Duodenal mucosa (tissue), 2 donors: ENCODE measurements around the gene MAML2.

Experiments used
- H3K27ac ChIP-seq: one replicate; pipeline ENCODE4 v1.7.0; 2013; ENCODE audit warnings: low read depth, low read length
- H3K27me3 ChIP-seq, 2 donors: one replicate each; pipeline ENCODE4 v1.7.0; 2013; ENCODE audit warnings: low read length in 2 of 2, control low read depth in 1 of 2; ENCODE audit not compliant: insufficient read depth in 2 of 2, control insufficient read depth in 1 of 2
- H3K36me3 ChIP-seq, 2 donors: one replicate each; pipeline ENCODE4 v1.7.0; 2013; ENCODE audit warnings: low read length in 2 of 2, control low read depth in 1 of 2; ENCODE audit not compliant: insufficient read depth in 2 of 2, control insufficient read depth in 1 of 2
- H3K4me1 ChIP-seq, 2 donors: one replicate each; pipeline ENCODE4 v1.7.0; 2013; ENCODE audit warnings: low read length in 2 of 2, control low read depth in 1 of 2; ENCODE audit not compliant: insufficient read depth in 2 of 2, control insufficient read depth in 1 of 2
- H3K4me3 ChIP-seq, 2 donors: one replicate each; pipeline ENCODE4 v1.7.0; 2013; ENCODE audit warnings: low read length in 2 of 2, low read depth in 1 of 2
- H3K9ac ChIP-seq, 2 donors: one replicate each; pipeline ENCODE4 v1.7.0; 2013; ENCODE audit warnings: low read length in 2 of 2, low read depth in 1 of 2
- H3K9me3 ChIP-seq, 2 donors: one replicate each; pipeline ENCODE4 v1.7.0; 2013; ENCODE audit warnings: low read length in 2 of 2, control low read depth in 1 of 2; ENCODE audit not compliant: control insufficient read depth in 1 of 2

Gene MAML2

DNA sequence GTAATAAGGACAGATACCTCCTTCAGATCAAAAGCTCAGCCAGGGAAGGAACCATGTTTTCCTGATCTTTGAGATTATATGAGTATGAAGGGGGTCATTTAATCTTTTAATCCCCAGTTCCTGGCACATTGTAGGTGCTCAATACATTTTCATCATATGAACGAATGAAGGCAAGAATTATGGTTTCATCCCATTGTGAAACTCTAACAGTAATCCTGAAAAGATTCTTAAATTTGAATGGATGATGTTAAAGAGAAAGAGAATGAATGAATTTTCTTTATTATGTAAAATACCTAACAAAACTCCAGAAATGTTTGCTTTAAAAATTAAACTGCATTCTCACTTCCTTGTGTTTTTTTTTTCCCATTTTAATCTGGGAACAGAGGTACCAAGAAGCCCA lies 256.9 kb downstream of the MAML2 start:
- no peak overlapping the region for H3K27ac ChIP-seq
- no peaks in the 10 kb centered on the region for H3K9me3 ChIP-seq
- H3K36me3 ChIP-seq: no peaks in the 10 kb centered on the region
- H3K4me1 ChIP-seq: peaks cover 5 to 6% of the 10 kb centered on the region in 2 donors
- H3K27me3 ChIP-seq: no peaks in the 10 kb centered on the region
- H3K4me3 ChIP-seq: no peak overlapping the region
- no peak overlapping the region for H3K9ac ChIP-seq

DNA sequence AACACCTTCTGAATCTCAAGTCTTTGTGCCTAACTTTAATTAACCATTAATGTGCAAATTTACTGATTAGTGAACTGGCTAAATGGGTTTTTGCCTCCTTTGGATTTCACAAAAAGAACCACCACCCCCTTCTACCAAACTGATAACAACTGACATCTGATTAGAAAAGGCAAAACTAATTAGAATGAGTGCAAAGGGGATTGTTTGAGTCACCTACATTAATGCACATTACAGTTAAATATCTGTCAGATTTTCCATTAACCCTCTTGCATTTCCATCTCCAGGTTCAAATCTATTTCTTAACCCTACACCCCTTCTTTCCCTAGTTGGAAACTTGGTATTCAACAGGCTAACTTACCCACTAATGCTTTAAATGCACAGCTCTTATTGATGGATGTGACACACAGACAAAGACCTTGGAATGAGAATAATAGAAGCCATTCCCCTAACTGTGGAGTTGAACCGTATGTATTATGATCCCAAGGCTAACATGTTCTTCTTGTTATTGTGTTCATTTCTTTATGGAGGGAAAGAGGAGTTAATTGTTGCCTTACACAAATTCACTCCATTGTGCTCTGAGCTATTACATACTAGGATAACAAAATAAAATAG lies 257.6 kb downstream of the MAML2 start:
- no peaks in the 10 kb centered on the region for H3K36me3 ChIP-seq
- H3K9ac ChIP-seq: no peak overlapping the region
- H3K9me3 ChIP-seq: no peaks in the 10 kb centered on the region
- no peaks in the 10 kb centered on the region for H3K27me3 ChIP-seq
- H3K4me1 ChIP-seq: peaks cover under 1 to 1% of the 10 kb centered on the region in 2 donors
- H3K27ac ChIP-seq: no peak overlapping the region
- H3K4me3 ChIP-seq: no peak overlapping the region

DNA sequence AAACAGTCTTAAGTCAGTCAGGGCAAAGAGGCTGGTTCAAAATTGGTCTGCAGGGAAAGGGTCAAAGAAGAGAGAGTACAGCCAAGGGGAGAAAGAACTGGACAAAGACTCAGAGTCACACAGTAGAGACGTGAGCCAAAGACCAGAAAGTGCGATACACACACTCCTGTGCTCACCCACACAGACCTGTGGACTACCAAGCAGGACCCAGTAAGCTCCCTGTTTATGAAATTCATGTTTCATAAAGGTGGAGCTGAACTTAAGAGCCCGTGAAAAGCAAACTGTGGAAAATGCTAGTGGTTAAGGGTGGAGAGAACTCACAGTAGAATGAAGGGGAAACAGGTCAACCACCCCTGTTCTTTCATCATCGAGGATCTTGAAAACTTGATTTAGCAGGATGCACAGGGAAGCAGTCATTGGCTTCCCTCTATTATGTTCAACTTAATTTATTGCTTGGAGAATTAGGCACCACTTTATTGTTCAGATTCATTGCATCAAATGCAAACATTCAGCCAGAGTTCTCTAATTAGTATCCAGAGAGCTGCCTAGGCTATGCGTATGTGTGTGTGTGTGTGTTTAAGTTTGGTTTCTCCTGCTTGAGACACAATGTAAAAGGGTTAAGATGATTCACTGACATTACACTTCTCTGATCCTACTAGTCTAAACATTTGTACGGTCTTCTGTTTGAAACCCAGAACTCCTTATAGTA lies 258.2 kb downstream of the MAML2 start:
- Histone ChIP-seq H3K9ac (no peak overlapping the region), H3K4me3 (no peak overlapping the region), H3K36me3 (no peaks in the 10 kb centered on the region), H3K9me3 (no peaks in the 10 kb centered on the region), H3K27ac (no peak overlapping the region), H3K27me3 (no peaks in the 10 kb centered on the region), H3K4me1 (no peaks in the 10 kb centered on the region)

DNA sequence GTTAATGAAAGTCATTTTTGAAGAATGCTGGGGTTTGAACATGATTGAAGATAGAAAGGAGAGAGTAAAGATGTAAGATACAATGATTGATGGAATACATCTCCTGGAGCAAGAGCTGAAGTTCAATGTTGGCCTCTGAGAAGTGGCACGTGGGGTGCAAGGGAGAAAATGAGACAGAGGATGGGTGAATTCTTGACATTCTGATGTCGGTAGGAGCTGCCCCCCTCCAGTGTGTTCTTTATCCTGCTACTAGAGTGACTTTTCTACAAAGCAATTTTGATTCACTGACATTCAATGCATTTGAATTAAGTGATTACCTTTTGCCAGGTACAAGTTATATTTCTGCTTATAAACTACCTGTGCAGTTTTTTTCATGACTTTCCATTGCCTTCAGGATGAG lies 260.1 kb downstream of the MAML2 start:
- Histone ChIP-seq H3K27ac (no peak overlapping the region), H3K4me1 (no peaks in the 10 kb centered on the region), H3K27me3 (no peaks in the 10 kb centered on the region), H3K9ac (no peak overlapping the region), H3K36me3 (no peaks in the 10 kb centered on the region), H3K9me3 (no peaks in the 10 kb centered on the region), H3K4me3 (no peak overlapping the region)

DNA sequence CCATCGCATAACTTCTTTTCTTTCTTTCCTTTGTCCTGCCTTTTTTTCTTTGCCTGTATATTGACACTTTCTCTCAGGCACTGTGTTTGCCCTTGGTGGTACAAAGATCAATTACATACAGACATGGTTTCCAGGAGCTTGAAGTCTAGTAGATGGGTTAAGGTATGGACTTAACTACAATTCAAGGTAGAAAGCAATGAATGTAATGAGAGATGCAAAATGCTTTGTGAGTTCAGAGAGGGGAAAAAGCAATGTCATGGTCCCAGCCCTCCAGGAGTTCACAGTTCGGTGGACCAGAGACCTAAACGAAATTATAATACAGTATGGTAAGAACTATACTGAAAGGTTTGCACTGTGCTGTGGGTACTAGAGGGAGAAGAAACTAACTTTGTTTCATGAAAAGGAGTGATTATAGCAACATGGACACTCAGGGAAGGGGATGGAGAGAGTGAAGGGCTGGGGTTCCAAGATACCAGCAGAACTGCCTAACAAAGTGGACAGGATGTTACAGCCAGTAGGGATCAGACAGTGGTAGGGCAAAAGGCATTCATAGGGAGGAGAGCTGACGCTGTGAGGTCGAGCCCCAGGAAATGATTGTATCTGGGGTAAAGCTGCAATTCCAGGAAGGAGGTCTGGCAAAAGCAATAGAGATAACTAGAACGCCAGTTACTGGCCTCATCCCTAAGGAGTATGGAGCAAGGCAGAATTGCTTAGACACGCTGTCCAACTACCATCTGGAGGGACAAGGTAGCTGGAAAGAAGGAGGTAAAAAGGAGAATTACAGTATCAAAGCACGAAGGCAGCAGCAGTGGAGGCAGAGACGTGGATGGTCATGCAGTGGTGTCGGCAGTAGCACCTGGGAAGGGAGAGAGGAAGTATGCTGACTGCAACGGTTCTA lies 260.7 kb downstream of the MAML2 start:
- Histone ChIP-seq H3K4me3 (no peak overlapping the region), H3K9me3 (no peaks in the 10 kb centered on the region), H3K4me1 (no peaks in the 10 kb centered on the region), H3K36me3 (no peaks in the 10 kb centered on the region), H3K9ac (no peak overlapping the region), H3K27me3 (no peaks in the 10 kb centered on the region), H3K27ac (no peak overlapping the region)

DNA sequence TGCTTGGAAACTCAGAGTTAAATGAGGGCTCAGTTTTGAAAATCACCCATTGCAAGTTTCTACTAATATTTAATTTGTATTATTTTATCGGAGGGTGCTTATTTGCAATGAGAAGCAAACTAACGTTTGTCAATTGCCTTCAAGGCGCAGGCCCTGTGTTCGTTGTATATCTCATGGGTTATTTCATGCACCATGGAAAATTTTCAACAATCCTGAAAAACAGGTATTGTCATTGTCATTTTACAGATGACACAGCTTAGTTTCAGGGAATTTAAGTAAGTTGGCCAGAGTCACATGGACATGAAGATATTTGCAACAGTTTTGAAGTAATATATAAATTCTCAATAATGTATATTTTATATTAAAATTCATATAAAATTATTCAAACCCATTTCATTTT lies 261.4 kb downstream of the MAML2 start:
- Histone ChIP-seq H3K9ac (no peak overlapping the region), H3K9me3 (no peaks in the 10 kb centered on the region), H3K27me3 (no peaks in the 10 kb centered on the region), H3K27ac (no peak overlapping the region), H3K4me3 (no peak overlapping the region), H3K36me3 (no peaks in the 10 kb centered on the region), H3K4me1 (no peaks in the 10 kb centered on the region)

DNA sequence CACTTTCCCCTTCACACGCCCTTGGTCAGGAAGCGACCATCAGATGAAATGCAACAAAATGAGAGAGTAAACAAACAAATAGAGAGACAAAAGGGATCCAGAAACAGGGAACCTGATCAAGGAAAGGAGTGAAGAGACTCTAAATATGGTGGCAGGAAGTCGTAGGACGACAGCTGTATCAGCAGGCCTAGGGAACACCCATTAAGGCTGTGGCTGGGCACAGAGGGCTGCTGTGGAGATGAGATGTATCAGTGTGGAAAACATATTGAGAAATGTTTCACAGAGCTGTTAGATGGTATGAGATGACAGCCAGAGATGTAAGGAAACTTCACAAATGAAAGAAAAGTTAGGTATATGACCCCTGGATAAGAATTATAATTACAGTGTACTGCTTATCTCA lies 263.3 kb downstream of the MAML2 start:
- no peak overlapping the region for H3K4me3 ChIP-seq
- H3K9me3 ChIP-seq: no peaks in the 10 kb centered on the region
- H3K4me1 ChIP-seq: peaks cover 0 to 4% of the 10 kb centered on the region in 2 donors
- H3K36me3 ChIP-seq: no peaks in the 10 kb centered on the region
- H3K27me3 ChIP-seq: no peaks in the 10 kb centered on the region
- no peak overlapping the region for H3K27ac ChIP-seq
- H3K9ac ChIP-seq: no peak overlapping the region

DNA sequence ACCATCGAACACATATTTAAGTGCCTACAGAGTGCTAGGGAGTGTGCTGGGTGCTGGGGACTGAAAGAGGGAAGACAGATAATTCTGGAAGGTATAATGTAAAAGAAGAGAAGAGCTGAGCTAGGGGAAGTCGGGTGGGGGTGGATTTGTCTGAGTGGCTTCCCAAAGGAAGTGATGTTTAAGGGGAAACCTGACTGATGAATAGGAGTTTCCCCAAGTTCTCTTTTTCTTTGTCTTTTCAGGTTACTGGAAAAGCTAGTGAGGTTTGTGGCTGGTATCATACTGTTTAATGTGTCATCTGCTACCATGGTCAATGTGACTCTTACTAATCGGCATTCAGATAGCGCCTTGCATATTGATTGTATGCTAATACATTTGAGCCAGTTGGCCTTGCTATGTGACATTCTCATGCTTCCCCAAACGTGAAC lies 267.4 kb downstream of the MAML2 start:
- Histone ChIP-seq H3K4me3 (no peak overlapping the region), H3K9me3 (no peaks in the 10 kb centered on the region), H3K27me3 (no peaks in the 10 kb centered on the region), H3K9ac (no peak overlapping the region), H3K27ac (no peak overlapping the region), H3K36me3 (no peaks in the 10 kb centered on the region), H3K4me1 (peaks cover 6 to 13% of the 10 kb centered on the region in 2 donors)

DNA sequence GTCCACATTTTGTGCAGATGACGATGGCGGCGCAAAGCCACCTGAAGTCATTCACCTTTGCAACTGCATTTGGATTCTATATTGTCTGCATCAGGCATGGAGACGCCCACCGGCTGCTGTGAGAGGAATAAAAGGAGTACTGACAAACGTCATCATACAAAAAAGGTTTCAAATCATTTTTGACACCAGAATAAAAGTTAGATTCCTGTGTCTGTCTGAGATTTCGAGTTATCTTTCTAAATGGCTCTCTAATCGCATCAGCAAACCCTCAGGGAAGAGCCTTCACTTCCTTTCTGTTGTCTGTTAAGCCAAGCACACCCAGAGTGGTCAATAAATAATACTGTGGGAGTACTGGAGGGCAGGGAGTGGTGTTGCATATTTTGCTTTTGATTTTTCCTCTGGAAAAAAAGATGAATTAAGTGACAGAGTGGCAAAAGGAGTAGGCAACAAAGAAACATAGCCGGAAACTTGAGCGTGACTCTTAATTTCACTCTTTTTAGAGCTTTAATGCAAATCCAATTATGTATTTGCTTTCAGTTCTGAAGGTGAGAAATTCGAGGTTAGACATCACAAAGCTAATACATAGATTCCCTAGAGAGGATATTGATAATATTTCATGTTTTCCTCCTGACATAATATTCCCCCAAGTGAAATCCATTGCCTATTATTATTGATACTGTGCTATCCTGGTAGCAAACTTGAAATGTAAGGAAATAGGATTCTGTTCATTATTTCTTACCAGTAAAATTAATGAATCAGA lies 268.3 kb downstream of the MAML2 start:
- Histone ChIP-seq H3K4me3 (no peak overlapping the region), H3K27me3 (no peaks in the 10 kb centered on the region), H3K9me3 (no peaks in the 10 kb centered on the region), H3K9ac (no peak overlapping the region), H3K4me1 (peaks cover 6 to 13% of the 10 kb centered on the region in 2 donors), H3K27ac (no peak overlapping the region), H3K36me3 (no peaks in the 10 kb centered on the region)
